Kidney epithelial cell (primary cell): ENCODE data around the gene NCMAP. TPM values are rescaled to one million over a fixed set of nuclear protein-coding genes. Genes with fewer than 3 reads are reported as not detected.

Experiments
- DNase-seq: peaks from one replicate; pipeline ENCODE4 v3.0.0-alpha.2; 2010; ENCODE audit warnings: low read depth
- H3K27me3 ChIP-seq: 2 replicates; pipeline ENCODE4 v1.6.0; 2011; ENCODE audit warnings: low read length; ENCODE audit not compliant: control insufficient read depth, insufficient read depth
- H3K36me3 ChIP-seq: 2 replicates; pipeline ENCODE4 v1.5.1; 2011; ENCODE audit warnings: low read length; ENCODE audit not compliant: control insufficient read depth, insufficient read depth
- H3K4me3 ChIP-seq: 2 replicates; pipeline ENCODE4 v1.5.1; 2011; ENCODE audit warnings: low read depth, mild to moderate bottlenecking, control low read depth, low read length
- CTCF ChIP-seq: IDR thresholded peaks from 2 replicates; pipeline ENCODE4 v1.5.1; 2011; ENCODE audit warnings: mild to moderate bottlenecking, moderate library complexity, low read length, control low read depth, inconsistent platforms; ENCODE audit not compliant: insufficient read depth, poor library complexity, severe bottlenecking
- total RNA-seq: library from RNA; depleted of rRNA; stranded (reverse); fragments of >200 nt; gene quantifications from 2 replicates; pipeline ENCODE4 v1.2.3, GENCODE V29; 2015

Gene NCMAP
- 1.2 and 1.5 TPM in 2 replicates for total RNA-seq

DNA sequence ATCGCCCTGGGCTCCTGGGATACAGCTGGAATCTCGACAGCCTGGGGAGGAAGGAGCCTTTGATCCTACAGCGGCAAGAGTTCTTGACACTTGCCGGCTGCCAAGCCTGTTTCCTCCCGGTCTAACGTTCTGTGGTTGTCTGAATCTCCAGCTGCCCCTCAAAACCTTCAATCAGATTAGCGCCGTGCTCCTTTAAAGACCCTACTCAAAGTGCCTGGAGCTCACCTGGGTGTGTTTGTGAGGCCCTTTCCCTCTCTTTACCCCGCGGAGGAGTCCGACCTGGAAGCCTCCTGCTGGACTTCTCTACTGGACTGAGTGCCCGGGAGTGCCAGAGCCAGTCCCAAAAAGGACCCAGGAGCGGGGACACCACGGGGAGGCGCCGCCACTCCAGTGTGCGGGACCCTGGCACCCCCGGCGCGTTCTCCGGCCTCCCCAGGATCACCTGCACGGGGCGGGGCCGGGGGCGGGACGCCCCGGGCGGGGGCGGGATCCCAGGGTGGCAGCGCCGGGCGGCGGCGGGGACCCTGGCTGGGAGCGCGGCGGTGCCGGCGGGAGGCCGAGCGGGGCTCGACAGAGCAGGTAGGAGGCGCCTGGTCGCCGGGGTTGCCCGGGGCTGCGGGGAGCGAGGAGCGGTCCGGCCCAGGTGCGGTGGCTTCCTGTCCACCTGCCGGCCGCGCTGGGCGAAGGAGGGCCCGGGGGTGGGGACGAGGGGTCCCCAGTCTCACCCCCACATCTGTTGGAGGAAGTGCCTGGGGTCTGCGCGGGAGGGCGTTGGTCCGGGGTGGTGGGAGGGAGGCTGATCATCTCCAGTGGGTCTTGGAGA lies at the start of gene NCMAP:
TSS of gene NCMAP (plus strand) at position 497 of the 823 bp plus-strand sequence. CDS start 39,344 bp downstream, outside the sequence.
- peak; percentile 5 for TF ChIP-seq CTCF
- H3K4me3 ChIP-seq, result peak within 1 kb of the TSS; percentile 39
- no peak for DNase-seq
- no peaks in the 10 kb centered on the region for H3K27me3 ChIP-seq
- no peaks in the 10 kb centered on the region for H3K36me3 ChIP-seq

GRCh38 chr1:24506691-24507381 lies 49.1 kb upstream of the NCMAP start:
- TF ChIP-seq CTCF, result no peak

DNA sequence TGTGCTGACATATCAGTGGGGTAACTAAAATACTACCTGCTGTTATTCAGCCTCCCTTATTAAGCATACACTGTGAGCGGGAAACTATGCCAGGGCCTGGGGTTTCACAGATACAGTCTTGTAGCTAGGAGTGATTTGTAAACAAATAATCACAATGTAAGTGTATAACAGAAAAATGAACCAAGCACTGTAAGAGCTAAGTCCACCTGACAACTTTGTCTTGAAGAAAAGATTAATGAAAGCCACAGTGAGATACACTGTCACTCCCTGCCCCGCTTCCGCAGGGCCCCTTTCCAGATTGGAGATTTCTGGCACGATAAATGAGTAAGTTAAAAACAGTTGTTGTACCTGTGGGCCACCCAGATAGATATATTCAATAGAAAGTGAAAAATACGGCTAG lies 48.5 kb upstream of the NCMAP start:
- Histone ChIP-seq H3K4me3 (no peak overlapping the region), H3K36me3 (no peaks in the 10 kb centered on the region), H3K27me3 (no peaks in the 10 kb centered on the region)
- no peak for DNase-seq
- no peak for TF ChIP-seq CTCF

More at GRCh38 chr1:24506691-24507381, 49.1 kb upstream of the NCMAP start:
- no peaks in the 10 kb centered on the region for H3K36me3 ChIP-seq
- H3K27me3 ChIP-seq, result no peaks in the 10 kb centered on the region
- H3K4me3 ChIP-seq, result no peak overlapping the region
- DNase-seq, result no peak

- no peak for DNase-seq
These were observed 47.0 kb upstream of the NCMAP start for GRCh38 chr1:24508911-24509310.

DNA sequence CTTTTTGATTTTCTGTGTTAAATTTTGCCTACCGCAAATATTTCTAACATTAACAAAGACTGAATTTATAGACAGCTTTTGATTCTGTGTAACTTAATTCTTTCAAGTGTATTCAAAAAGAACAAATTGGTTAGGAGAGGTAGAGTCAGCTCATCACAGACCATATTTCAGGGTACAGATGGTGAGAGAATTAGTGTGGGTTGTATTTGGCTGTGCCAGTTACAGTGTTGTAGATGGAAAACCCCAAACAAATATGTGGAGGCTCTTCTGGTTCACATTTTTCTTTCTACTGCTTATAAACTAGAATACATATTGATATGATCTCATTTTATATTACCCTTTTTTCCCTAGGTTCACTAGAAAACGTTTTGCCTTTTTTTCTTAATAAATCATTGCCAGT lies 42.2 kb upstream of the NCMAP start:
- Histone ChIP-seq H3K4me3 (no peak overlapping the region), H3K36me3 (no peaks in the 10 kb centered on the region), H3K27me3 (no peaks in the 10 kb centered on the region)
- no peak for TF ChIP-seq CTCF
- no peak for DNase-seq

More at GRCh38 chr1:24508911-24509310, 47.0 kb upstream of the NCMAP start:
- Histone ChIP-seq H3K27me3 (no peaks in the 10 kb centered on the region), H3K36me3 (no peaks in the 10 kb centered on the region), H3K4me3 (no peak overlapping the region)
- TF ChIP-seq CTCF, result no peak
